Thyroid gland (tissue), 4 donors: ENCODE results near the gene ACAA2.

Experiments used
- CTCF ChIP-seq, 6 experiments: fragments of 200-600 bp in 3 of 6; fragments of 450-650 bp in 3 of 6; sonication (generic) in 3 of 6; IDR thresholded peaks; one replicate each; pipeline ENCODE4 v1.5.1; 2016 to 2019; ENCODE audit warnings: antibody characterized with exemption in 6 of 6, mild to moderate bottlenecking in 2 of 6, inconsistent platforms in 1 of 6, moderate library complexity in 1 of 6
- POLR2A ChIP-seq, 2 donors: fragments of 450-650 bp; IDR thresholded peaks; one replicate each; pipeline ENCODE4 v1.6.1; 2017; ENCODE audit warnings: antibody characterized with exemption in 2 of 2, mild to moderate bottlenecking in 2 of 2, moderate library complexity in 1 of 2

GRCh38 chr18:49763590-49763989 is 49.7 kb downstream of the ACAA2 start:
- TF ChIP-seq CTCF (IDR thresholded peaks at IDR 0.05): no peak
- TF ChIP-seq POLR2A (IDR thresholded peaks at IDR 0.05): no peak
